Karpas-422 (cell line): ENCODE results near the gene TET3. TPM values are rescaled to one million over a fixed set of nuclear protein-coding genes. Genes with fewer than 3 reads are reported as not detected.
A peak's percentile ranks its signal among the peaks of the same experiment; 100 is the strongest.

Experiments used
- DNase-seq: peaks from one replicate; pipeline ENCODE4 v3.0.0-alpha.2; 2015
- H2AFZ ChIP-seq: fragments of 200-600 bp; sonication (generic); 2 replicates; pipeline ENCODE4 v1.6.1; 2014; ENCODE audit warnings: antibody characterized with exemption, low read length, mixed read lengths
- H3K27ac ChIP-seq: fragments of 200-600 bp; sonication (generic); 2 replicates; pipeline ENCODE4 v1.5.1; 2014; ENCODE audit warnings: mild to moderate bottlenecking, low read length, moderate library complexity
- H3K27me3 ChIP-seq: fragments of 200-600 bp; sonication (generic); 2 replicates; pipeline ENCODE4 v1.6.1; 2014; ENCODE audit warnings: low read length, mixed read lengths
- H3K36me3 ChIP-seq: fragments of 200-600 bp; sonication (generic); 2 replicates; pipeline ENCODE4 v1.6.1; 2014; ENCODE audit warnings: low read length, mixed read lengths; ENCODE audit not compliant: insufficient read depth
- H3K4me1 ChIP-seq: fragments of 200-600 bp; sonication (generic); 2 replicates; pipeline ENCODE4 v1.6.1; 2014; ENCODE audit warnings: mild to moderate bottlenecking, low read length, mixed read lengths
- H3K4me2 ChIP-seq: fragments of 200-600 bp; sonication (generic); 2 replicates; pipeline ENCODE4 v1.6.1; 2014; ENCODE audit warnings: low read length, low read depth, mild to moderate bottlenecking; ENCODE audit not compliant: poor library complexity, severe bottlenecking
- H3K4me3 ChIP-seq: fragments of 200-600 bp; sonication (generic); 2 replicates; pipeline ENCODE4 v1.5.1; 2014; ENCODE audit warnings: mild to moderate bottlenecking, antibody characterized with exemption, low read length, mixed read lengths
- H3K79me2 ChIP-seq: fragments of 200-600 bp; sonication (generic); 2 replicates; pipeline ENCODE4 v1.6.1; 2014; ENCODE audit warnings: mild to moderate bottlenecking, low read length, mixed read lengths
- H3K9ac ChIP-seq: fragments of 200-600 bp; sonication (generic); 2 replicates; pipeline ENCODE4 v1.6.0; 2014; ENCODE audit warnings: low read length
- H3K9me2 ChIP-seq: fragments of 200-600 bp; sonication (generic), shearing (Covaris generic); replicated peaks from 2 replicates; pipeline ENCODE4 v1.6.0; 2014; ENCODE audit warnings: mild to moderate bottlenecking, low read length, moderate library complexity; ENCODE audit not compliant: insufficient read depth
- H3K9me3 ChIP-seq: fragments of 300-700, 200-600 bp; sonication (generic); 2 replicates; pipeline ENCODE4 v1.6.1; 2014; ENCODE audit warnings: low read length, mixed read lengths
- H4K20me1 ChIP-seq: fragments of 200-600 bp; sonication (generic); 2 replicates; pipeline ENCODE4 v1.6.1; 2014; ENCODE audit warnings: mild to moderate bottlenecking, antibody characterized with exemption, low read length, low read depth; ENCODE audit not compliant: insufficient read depth
- total RNA-seq: library from RNA; depleted of rRNA; stranded (reverse); fragments of >200 nt; shearing (Covaris generic); gene quantifications from 2 replicates; pipeline ENCODE4 v1.2.3, GENCODE V29; 2014; ENCODE audit warnings: low replicate concordance

TET3 gene
- total RNA-seq, 1 experiment from 2014 or later, result 13.6 TPM

- no peaks in the 10 kb centered on the region for H3K9me3 ChIP-seq
- peaks cover 50% of the 10 kb centered on the region for H3K79me2 ChIP-seq
- no peak overlapping the region for H2AFZ ChIP-seq
- peak; percentile 93 for DNase-seq
- peaks cover 76% of the 10 kb centered on the region for H4K20me1 ChIP-seq
- H3K9ac ChIP-seq, result peak overlapping the region; percentile 68
- H3K9me2 ChIP-seq, result no peaks in the 10 kb centered on the region
- H3K4me1 ChIP-seq, result peaks cover 20% of the 10 kb centered on the region
- H3K4me3 ChIP-seq, result peak overlapping the region; percentile 68
- no peaks in the 10 kb centered on the region for H3K27me3 ChIP-seq
- H3K4me2 ChIP-seq, result peak overlapping the region; percentile 93
- 0 out of 2 replicates have a peak, but pooled peaks cover under 1% of the 10 kb centered on the region for H3K36me3 ChIP-seq
- no peak overlapping the region for H3K27ac ChIP-seq
Measured at GRCh38 chr2:74002505-74003421, 18.1 kb downstream of the TET3 start.

- no peak overlapping the region for H3K9ac ChIP-seq
- no peaks in the 10 kb centered on the region for H3K27me3 ChIP-seq
- DNase-seq, result no peak
- H3K27ac ChIP-seq, result no peak overlapping the region
- H3K79me2 ChIP-seq, result peaks cover 51% of the 10 kb centered on the region
- peaks cover 67% of the 10 kb centered on the region for H4K20me1 ChIP-seq
- H3K4me1 ChIP-seq, result peaks cover 20% of the 10 kb centered on the region
- H3K4me2 ChIP-seq, result peak overlapping the region; percentile 93
- no peaks in the 10 kb centered on the region for H3K36me3 ChIP-seq
- no peak overlapping the region for H3K4me3 ChIP-seq
- no peaks in the 10 kb centered on the region for H3K9me2 ChIP-seq
- H2AFZ ChIP-seq, result no peak overlapping the region
- no peaks in the 10 kb centered on the region for H3K9me3 ChIP-seq
Measured at GRCh38 chr2:74003494-74004211, 18.9 kb downstream of the TET3 start.

GRCh38 chr2:74004212-74005182 lies 19.8 kb downstream of the TET3 start:
- DNase-seq, result no peak

GRCh38 chr2:74005786-74006185 lies 21.1 kb downstream of the TET3 start:
- Histone ChIP-seq H3K79me2 (peaks cover 53% of the 10 kb centered on the region), H3K27ac (no peak overlapping the region), H3K9me3 (no peaks in the 10 kb centered on the region), H3K36me3 (no peaks in the 10 kb centered on the region), H4K20me1 (peaks cover 53% of the 10 kb centered on the region), H3K4me2 (no peak overlapping the region), H3K27me3 (no peaks in the 10 kb centered on the region), H3K9ac (no peak overlapping the region), H3K9me2 (no peaks in the 10 kb centered on the region), H2AFZ (no peak overlapping the region), H3K4me3 (no peak overlapping the region), H3K4me1 (peaks cover 20% of the 10 kb centered on the region)
- DNase-seq, result no peak

More at GRCh38 chr2:74004212-74005182, 19.8 kb downstream of the TET3 start:
- Histone ChIP-seq H3K4me2 (no peak overlapping the region), H3K9ac (no peak overlapping the region), H3K4me1 (peaks cover 20% of the 10 kb centered on the region), H3K27me3 (no peaks in the 10 kb centered on the region), H3K9me2 (no peaks in the 10 kb centered on the region), H2AFZ (no peak overlapping the region), H3K4me3 (no peak overlapping the region), H3K27ac (no peak overlapping the region), H3K36me3 (no peaks in the 10 kb centered on the region), H4K20me1 (peaks cover 59% of the 10 kb centered on the region), H3K79me2 (peaks cover 51% of the 10 kb centered on the region), H3K9me3 (no peaks in the 10 kb centered on the region)

GRCh38 chr2:74006459-74006858 lies 21.7 kb downstream of the TET3 start:
- no peak overlapping the region for H2AFZ ChIP-seq
- no peak overlapping the region for H3K4me2 ChIP-seq
- H3K27ac ChIP-seq, result no peak overlapping the region
- H4K20me1 ChIP-seq, result peaks cover 46% of the 10 kb centered on the region
- H3K9me3 ChIP-seq, result no peaks in the 10 kb centered on the region
- no peak overlapping the region for H3K9ac ChIP-seq
- peaks cover 16% of the 10 kb centered on the region for H3K4me1 ChIP-seq
- H3K9me2 ChIP-seq, result no peaks in the 10 kb centered on the region
- no peaks in the 10 kb centered on the region for H3K36me3 ChIP-seq
- H3K27me3 ChIP-seq, result no peaks in the 10 kb centered on the region
- DNase-seq, result no peak
- H3K79me2 ChIP-seq, result peaks cover 57% of the 10 kb centered on the region
- no peak overlapping the region for H3K4me3 ChIP-seq

DNA sequence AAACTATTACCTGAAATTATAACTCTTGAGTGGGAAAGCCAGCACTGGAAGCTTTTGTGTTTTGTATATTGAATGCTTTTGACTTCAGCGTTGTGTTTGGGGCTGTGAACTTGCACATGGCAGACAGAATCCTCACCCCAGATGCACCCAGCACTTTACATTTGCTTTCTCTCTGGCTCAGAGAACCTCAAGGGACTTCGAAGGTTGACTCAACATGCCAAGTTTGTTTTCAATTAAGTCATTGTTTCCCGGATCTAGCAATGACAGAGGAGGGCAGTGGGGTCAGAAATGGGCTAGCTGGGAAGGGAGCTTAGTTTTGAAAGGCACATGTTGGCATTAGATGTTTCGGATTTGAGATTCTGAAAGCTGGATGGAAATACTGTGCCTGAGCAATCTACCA lies 22.4 kb downstream of the TET3 start:
- Histone ChIP-seq H3K9me2 (no peaks in the 10 kb centered on the region), H3K4me3 (no peak overlapping the region), H3K27ac (no peak overlapping the region), H2AFZ (no peak overlapping the region), H3K4me2 (no peak overlapping the region), H3K9ac (no peak overlapping the region), H3K27me3 (no peaks in the 10 kb centered on the region), H3K9me3 (no peaks in the 10 kb centered on the region), H3K4me1 (peaks cover 9% of the 10 kb centered on the region), H3K79me2 (peaks cover 59% of the 10 kb centered on the region), H3K36me3 (no peaks in the 10 kb centered on the region), H4K20me1 (peaks cover 40% of the 10 kb centered on the region)
- no peak for DNase-seq

- Histone ChIP-seq H3K9me2 (no peaks in the 10 kb centered on the region), H3K79me2 (peaks cover 65% of the 10 kb centered on the region), H3K9me3 (no peaks in the 10 kb centered on the region), H3K27ac (no peak overlapping the region), H3K9ac (no peak overlapping the region), H2AFZ (no peak overlapping the region), H3K27me3 (no peaks in the 10 kb centered on the region), H3K36me3 (no peaks in the 10 kb centered on the region), H3K4me2 (no peak overlapping the region), H3K4me3 (no peak overlapping the region), H3K4me1 (peaks cover 6% of the 10 kb centered on the region), H4K20me1 (peaks cover 42% of the 10 kb centered on the region)
- DNase-seq, result no peak
Measured at GRCh38 chr2:74007711-74008110, 23.0 kb downstream of the TET3 start.
